Upper lobe of left lung (tissue), 6 donors: ENCODE data around the gene CCR4. TPM values are rescaled to one million over a fixed set of nuclear protein-coding genes. Genes with fewer than 3 reads are reported as not detected.

Experiments
- ATAC-seq, 2 donors: fragments of 200-7000 bp; cut with Tn5 transposase; one replicate each; pipeline ENCODE4 v1.9.1; 2022; ENCODE audit warnings: mild to moderate bottlenecking in 2 of 2, moderate library complexity in 2 of 2; ENCODE audit not compliant: low FRiP score in 2 of 2
- DNase-seq, 2 donors: peaks; one replicate each; pipeline ENCODE4 v3.0.0-alpha.2; 2019 to 2020
- H3K27ac ChIP-seq, 4 donors: fragments of 200-600 bp; sonication (generic); one replicate each; pipeline ENCODE4 v1.5.1; 2016 to 2019
- H3K27me3 ChIP-seq, 4 donors: fragments of 200-600 bp; sonication (generic); one replicate each; pipeline ENCODE4 v1.5.1; 2017 to 2019
- H3K36me3 ChIP-seq, 4 donors: fragments of 200-600 bp; sonication (generic); one replicate each; pipeline ENCODE4 v1.5.1; 2016 to 2019
- H3K4me1 ChIP-seq, 4 donors: fragments of 200-600 bp; sonication (generic); one replicate each; pipeline ENCODE4 v1.5.1; 2018 to 2019
- H3K4me3 ChIP-seq, 4 donors: fragments of 200-600 bp; sonication (generic); one replicate each; pipeline ENCODE4 v1.5.1; 2017 to 2019; ENCODE audit warnings: mild to moderate bottlenecking in 2 of 4, moderate library complexity in 1 of 4
- H3K9me3 ChIP-seq, 4 donors: fragments of 200-600 bp; sonication (generic); one replicate each; pipeline ENCODE4 v1.5.1; 2018 to 2019
- CTCF ChIP-seq, 6 experiments: fragments of 450-650 bp in 4 of 6; fragments of 200-600 bp in 2 of 6; sonication (generic) in 2 of 6; IDR thresholded peaks; one replicate each; pipeline ENCODE4 v1.5.1; 2016 to 2019; ENCODE audit warnings: antibody characterized with exemption in 6 of 6
- EP300 ChIP-seq, 4 donors: sonication (generic); formaldehyde crosslinking; IDR thresholded peaks; one replicate each; pipeline ENCODE4 v1.5.1; 2017; ENCODE audit warnings: antibody characterized with exemption in 4 of 4, control low read depth in 2 of 4
- POLR2A ChIP-seq, 4 donors: fragments of 450-650 bp; IDR thresholded peaks; one replicate each; pipeline ENCODE4 v1.5.1; 2016 to 2017; ENCODE audit warnings: antibody characterized with exemption in 4 of 4, mild to moderate bottlenecking in 2 of 4
- POLR2AphosphoS5 ChIP-seq, 2 donors: sonication (generic); formaldehyde crosslinking; IDR thresholded peaks; one replicate each; pipeline ENCODE4 v1.5.1; 2017; ENCODE audit warnings: antibody characterized with exemption in 2 of 2
- whole genome bisulfite sequencing, 2 donors: methylation state at CpG; one replicate each; pipeline ENCODE4 v1.1.5; 2017 to 2018; 5-methylcytosine and 5-hydroxymethylcytosine counted together
- total RNA-seq, 6 donors: library from RNA; depleted of rRNA in 4 of 6; stranded (reverse); fragments of >200 nt in 4 of 6; gene quantifications; one replicate each; pipeline versions ENCODE4 v1.1.0 to v1.2.1, GENCODE V29; 2016 to 2021
- donor health status: DM: no; HTN: no; CAD: no; lungs with moderate emphysema.
- donor health status: DM: no; HTN: yes; CAD: no; lungs with severe emphysema.

The CCR4 gene
- total RNA-seq, 6 donors from 2014 or later = 1.0 to 1.8 (median 1.1) TPM; not detected in 2

- Histone ChIP-seq H3K4me3 (no peak overlapping the region), H3K36me3 (no peaks in the 10 kb centered on the region), H3K27ac (no peak overlapping the region), H3K27me3 (no peaks in the 10 kb centered on the region), H3K9me3 (no peaks in the 10 kb centered on the region), H3K4me1 (no peaks in the 10 kb centered on the region)
- no peak for ATAC-seq
- DNase-seq = no peak
- no peak for TF ChIP-seq POLR2A (IDR thresholded peaks at IDR 0.05)
- TF ChIP-seq POLR2AphosphoS5 (IDR thresholded peaks at IDR 0.05) = no peak
- no peak for TF ChIP-seq CTCF (IDR thresholded peaks at IDR 0.05)
- TF ChIP-seq EP300 (IDR thresholded peaks at IDR 0.05) = no peak
- 75 to 87% methylated on average over 6 of the region's 6 CpGs for WGBS, 2 donors
These were observed 37.7 kb downstream of the CCR4 start for GRCh38 chr3:32989171-32989570.

DNA sequence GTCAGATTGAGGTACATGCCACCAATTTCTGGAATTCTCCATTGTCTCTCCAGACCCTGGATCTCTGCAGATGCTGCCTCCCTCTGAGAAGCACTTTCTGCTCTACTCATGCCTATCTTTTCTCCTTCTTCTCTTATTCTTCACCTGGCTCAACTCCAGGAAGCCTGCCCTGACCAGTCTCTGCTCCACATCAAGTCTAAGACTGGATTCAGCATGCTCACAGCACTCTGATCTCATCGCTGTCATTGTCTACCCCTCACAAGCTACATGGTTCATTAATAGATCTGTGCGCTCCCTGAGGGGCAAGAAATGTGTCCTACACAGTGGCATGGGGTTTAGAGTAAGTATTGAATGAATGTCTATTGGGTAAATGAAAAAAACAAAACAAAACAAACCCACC, 38.7 kb downstream of the CCR4 start:
- TF ChIP-seq CTCF (IDR thresholded peaks at IDR 0.05) (no peak), EP300 (IDR thresholded peaks at IDR 0.05) (no peak), POLR2AphosphoS5 (IDR thresholded peaks at IDR 0.05) (no peak), POLR2A (IDR thresholded peaks at IDR 0.05) (no peak)
- no peaks in the 10 kb centered on the region for H3K4me1 ChIP-seq
- DNase-seq (no peak), ATAC-seq (no peak)
- no peak overlapping the region for H3K4me3 ChIP-seq
- no peak overlapping the region for H3K27ac ChIP-seq
- WGBS, 2 donors = 98% methylated on average over 2 of the region's 2 CpGs
- no peaks in the 10 kb centered on the region for H3K36me3 ChIP-seq
- H3K27me3 ChIP-seq = no peaks in the 10 kb centered on the region
- H3K9me3 ChIP-seq = no peaks in the 10 kb centered on the region

DNA sequence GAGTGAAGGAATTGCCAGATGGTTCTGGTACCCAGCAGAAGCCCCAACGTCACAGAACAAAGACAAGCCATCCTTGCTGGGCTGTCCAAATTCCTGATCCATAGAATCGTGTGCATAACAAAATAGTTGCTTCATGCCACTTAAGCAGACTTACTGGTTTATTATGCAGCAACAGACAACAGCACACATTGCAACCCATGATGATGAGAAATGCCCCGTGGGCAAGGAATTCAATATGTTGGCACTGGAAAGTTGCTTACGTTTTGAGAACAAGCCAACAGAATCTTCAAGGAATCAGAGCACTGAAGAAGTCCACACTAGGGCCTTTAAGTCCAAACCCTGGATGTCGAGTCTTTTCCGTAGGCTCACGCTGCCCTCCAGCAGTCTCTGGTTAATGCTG, 40.3 kb downstream of the CCR4 start:
- peaks cover 0 to 5% (median 1%) of the 10 kb centered on the region in 4 donors for H3K36me3 ChIP-seq
- TF ChIP-seq POLR2A (IDR thresholded peaks at IDR 0.05) (no peak), POLR2AphosphoS5 (IDR thresholded peaks at IDR 0.05) (no peak), EP300 (IDR thresholded peaks at IDR 0.05) (no peak), CTCF (IDR thresholded peaks at IDR 0.05) (no peak)
- H3K27me3 ChIP-seq = no peaks in the 10 kb centered on the region
- H3K27ac ChIP-seq = no peak overlapping the region
- no peaks in the 10 kb centered on the region for H3K4me1 ChIP-seq
- DNase-seq = no peak
- no peak for ATAC-seq
- H3K9me3 ChIP-seq = no peaks in the 10 kb centered on the region
- no peak overlapping the region for H3K4me3 ChIP-seq
- 88 to 97% methylated on average over 6 to 7 of the region's 7 CpGs for WGBS, 2 donors

DNA sequence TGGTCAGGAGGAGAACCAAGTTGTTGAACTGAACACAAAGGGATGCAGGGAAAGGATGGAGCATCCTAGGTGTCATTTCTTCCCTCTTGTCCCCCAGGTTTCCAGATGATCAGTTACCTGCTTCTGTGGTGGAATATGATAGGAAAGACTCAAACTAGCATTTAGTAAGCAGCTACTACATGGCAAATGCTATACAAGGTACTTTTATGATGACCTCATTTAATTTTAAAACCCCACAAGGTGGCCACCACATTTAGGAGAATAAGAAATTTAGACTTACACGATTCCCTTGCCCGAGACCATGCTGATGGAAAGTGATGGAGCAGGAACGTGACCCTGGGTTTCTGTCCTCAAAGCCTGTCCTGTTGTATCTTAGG, 40.9 kb downstream of the CCR4 start:
- no peaks in the 10 kb centered on the region for H3K9me3 ChIP-seq
- no peaks in the 10 kb centered on the region for H3K27me3 ChIP-seq
- TF ChIP-seq POLR2AphosphoS5 (IDR thresholded peaks at IDR 0.05) (no peak), POLR2A (IDR thresholded peaks at IDR 0.05) (no peak), EP300 (IDR thresholded peaks at IDR 0.05) (no peak), CTCF (IDR thresholded peaks at IDR 0.05) (no peak)
- H3K4me3 ChIP-seq = no peak overlapping the region
- H3K36me3 ChIP-seq = peaks cover 0 to 10% (median 4%) of the 10 kb centered on the region in 4 donors
- no peaks in the 10 kb centered on the region for H3K4me1 ChIP-seq
- ATAC-seq (no peak), DNase-seq (no peak)
- H3K27ac ChIP-seq = no peak overlapping the region
- WGBS, 2 donors = 86 to 92% methylated on average over 3 of the region's 3 CpGs

DNA sequence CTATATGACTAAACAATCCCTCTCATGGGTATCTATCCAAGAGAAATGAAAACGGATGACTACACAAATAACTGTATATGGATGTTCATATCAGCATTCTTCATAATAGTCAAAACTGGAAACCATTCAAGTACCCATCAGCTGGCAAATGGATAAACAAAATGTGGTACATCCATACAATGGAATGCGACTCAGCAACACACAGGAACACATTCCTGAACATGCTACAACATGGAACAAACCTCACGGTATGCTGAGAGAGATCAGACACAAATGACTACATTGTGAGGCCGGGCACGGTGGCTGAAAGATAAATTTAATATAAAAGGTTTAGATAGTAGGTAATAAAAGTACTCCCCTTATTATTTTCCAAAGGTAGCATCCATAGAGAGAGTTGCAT, 42.6 kb downstream of the CCR4 start:
- H3K4me1 ChIP-seq = no peaks in the 10 kb centered on the region
- H3K27ac ChIP-seq = no peak overlapping the region
- DNase-seq (no peak), ATAC-seq (no peak)
- H3K27me3 ChIP-seq = no peaks in the 10 kb centered on the region
- no peaks in the 10 kb centered on the region for H3K9me3 ChIP-seq
- H3K4me3 ChIP-seq = no peak overlapping the region
- WGBS, 2 donors = 91 to 92% methylated on average over 5 of the region's 5 CpGs
- TF ChIP-seq POLR2A (IDR thresholded peaks at IDR 0.05) (no peak), POLR2AphosphoS5 (IDR thresholded peaks at IDR 0.05) (no peak), EP300 (IDR thresholded peaks at IDR 0.05) (no peak), CTCF (IDR thresholded peaks at IDR 0.05) (no peak)
- H3K36me3 ChIP-seq = peaks cover 0 to 17% (median 6%) of the 10 kb centered on the region in 4 donors
